ENCODE results near the gene MAPK14. TPM values are rescaled to one million over a fixed set of nuclear protein-coding genes. Genes with fewer than 3 reads are reported as not detected.

Gene MAPK14
- total and polyA plus RNA-seq, 10 of the 15 experiments (the other 5 are each of a cell fraction or from before 2014, with no cell fraction given) = 12.5 to 59.5 (median 43.0) TPM

GRCh38 chr6:36050305-36050704 lies 22.7 kb downstream of the MAPK14 start:
- CTCF ChIA-PET = no interaction called here
- H3K4me3 ChIP-seq = no peak overlapping the region
- no peak overlapping the region for H3K27ac ChIP-seq (ENCODE audit: control insufficient read depth, insufficient read depth)
- TF ChIP-seq SIN3A (IDR thresholded peaks at IDR 0.05; ENCODE audit: low read depth, low read length) (no peak), CREM (IDR thresholded peaks at IDR 0.05; ENCODE audit: low read depth) (no peak), PAX8 (IDR thresholded peaks at IDR 0.05) (no peak), JUNB (IDR thresholded peaks at IDR 0.05) (no peak), NR2C1 (IDR thresholded peaks at IDR 0.05) (no peak), BMI1 (IDR thresholded peaks at IDR 0.05; ENCODE audit: borderline replicate concordance) (no peak), TAF1 (IDR thresholded peaks at IDR 0.05; ENCODE audit: borderline replicate concordance, low read depth, low read length) (no peak), ZNF384 (IDR thresholded peaks at IDR 0.05; ENCODE audit: borderline replicate concordance, low read depth, low read length) (no peak), FOXM1 (IDR thresholded peaks at IDR 0.05; ENCODE audit: low read depth, low read length) (no peak), ZNF24 (IDR thresholded peaks at IDR 0.05) (no peak), ZNF207 (IDR thresholded peaks at IDR 0.05; ENCODE audit: borderline replicate concordance) (no peak), EED (IDR thresholded peaks at IDR 0.05; ENCODE audit: low read depth) (no peak), POU2F2 (IDR thresholded peaks at IDR 0.05; ENCODE audit: borderline replicate concordance, low read depth, low read length) (no peak), SKIL (IDR thresholded peaks at IDR 0.05; ENCODE audit: low read depth, poor library complexity, severe bottlenecking) (no peak), SUPT20H (IDR thresholded peaks at IDR 0.05; ENCODE audit: borderline replicate concordance, control insufficient read depth, low read depth, low read length) (no peak)
- TF ChIP-seq, protein P1, sequence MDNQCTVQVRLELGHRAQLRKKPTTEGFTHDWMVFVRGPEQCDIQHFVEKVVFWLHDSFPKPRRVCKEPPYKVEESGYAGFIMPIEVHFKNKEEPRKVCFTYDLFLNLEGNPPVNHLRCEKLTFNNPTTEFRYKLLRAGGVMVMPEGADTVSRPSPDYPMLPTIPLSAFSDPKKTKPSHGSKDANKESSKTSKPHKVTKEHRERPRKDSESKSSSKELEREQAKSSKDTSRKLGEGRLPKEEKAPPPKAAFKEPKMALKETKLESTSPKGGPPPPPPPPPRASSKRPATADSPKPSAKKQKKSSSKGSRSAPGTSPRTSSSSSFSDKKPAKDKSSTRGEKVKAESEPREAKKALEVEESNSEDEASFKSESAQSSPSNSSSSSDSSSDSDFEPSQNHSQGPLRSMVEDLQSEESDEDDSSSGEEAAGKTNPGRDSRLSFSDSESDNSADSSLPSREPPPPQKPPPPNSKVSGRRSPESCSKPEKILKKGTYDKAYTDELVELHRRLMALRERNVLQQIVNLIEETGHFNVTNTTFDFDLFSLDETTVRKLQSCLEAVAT (IDR thresholded peaks at IDR 0.05) = no peak
- no peak overlapping the region for H2AFZ ChIP-seq (ENCODE audit: control insufficient read depth, low read depth, low read length)
- peaks cover 2 to 7% of the 10 kb centered on the region in 2 experiments; a peak in 3 of 4 replicates for H3K36me3 ChIP-seq (ENCODE audit: control insufficient read depth in 2 of 2, insufficient read depth in 2 of 2, low read length in 1 of 2)
- H3K9ac ChIP-seq (ENCODE audit: control insufficient read depth, insufficient read depth, low read length) = no peak overlapping the region
- no peaks in the 10 kb centered on the region for H3K27me3 ChIP-seq (replicated peaks in 1 of 2; ENCODE audit: control insufficient read depth in 2 of 2, insufficient read depth in 2 of 2, low read length in 1 of 2)
- RAD21 ChIA-PET (ENCODE audit: unreplicated experiment) = no interaction called here
- DNase-seq (ENCODE audit: low read depth, low spot score) = no peak
- H3K4me2 ChIP-seq (ENCODE audit: control insufficient read depth, insufficient read depth) = no peak overlapping the region
- BruUV-seq (replicated peaks) = no TSS peak
- no peak for ATAC-seq
- H4K20me1 ChIP-seq (ENCODE audit: control insufficient read depth, insufficient read depth) = peaks cover 2% of the 10 kb centered on the region; the same call in 1 of the 2 replicates
- SMC1A ChIA-PET (ENCODE audit: uncharacterized antibody, unreplicated experiment) = no interaction called here
- no peak for FAIRE-seq
- in situ Hi-C loops (cut with MboI) = no loop called here
- H3K4me1 ChIP-seq (ENCODE audit: control insufficient read depth, insufficient read depth, low read length) = peaks cover 3% of the 10 kb centered on the region; the same call in 1 of the 2 replicates
- intact Hi-C loops (cut with micrococcal nuclease; ENCODE audit: unreplicated experiment) = no loop called here
- H3K9me3 ChIP-seq (replicated peaks; ENCODE audit: control insufficient read depth, insufficient read depth, low read length) = no peaks in the 10 kb centered on the region
- H3K79me2 ChIP-seq (ENCODE audit: control insufficient read depth, insufficient read depth, low read length) = peaks cover 43% of the 10 kb centered on the region
- POLR2A ChIA-PET = no interaction called here
- 0% methylated on average over 1 of the region's 1 CpG for WGBS (ENCODE audit: insufficient coverage, insufficient replicate concordance, low lambda C conversion rate, missing lambda C conversion rate)
